HCT116 (cell line): Measurements from ENCODE around the gene IL17D. TPM values are rescaled to one million over a fixed set of nuclear protein-coding genes. Genes with fewer than 3 reads are reported as not detected.
A peak's percentile ranks its signal among the peaks of the same experiment; 100 is the strongest.

Experiments
- ATAC-seq: fragments of 200-7000 bp; cut with Tn5 transposase; 2 replicates; pipeline ENCODE4 v1.9.1; 2020; ENCODE audit warnings: mild to moderate bottlenecking, moderate library complexity
- BruUV-seq: library from RNA; stranded (reverse); fragments of 400-500 nt; replicated peaks from 2 replicates; lab custom pipeline; 2021; lab: Mats Ljungman, UMichigan
- CTCF ChIA-PET: fragments of 300-600 bp; sonication (Branson Sonifier 250); formaldehyde crosslinking; loops from one replicate; lab custom pipeline; 2021; ENCODE audit warnings: antibody characterized with exemption; lab: Charles Lee
- POLR2A ChIA-PET: fragments of 300-600, 350-600 bp; sonication (Branson Sonifier 250); formaldehyde crosslinking; loops from one replicate; lab custom pipeline; 2021; ENCODE audit warnings: antibody characterized with exemption; lab: Charles Lee
- RAD21 ChIA-PET, 2 experiments: fragments of 300-600 bp; sonication (Branson Sonifier 250); formaldehyde crosslinking; loops; one replicate each; lab custom pipeline; 2023; ENCODE audit warnings: low total read pairs in 2 of 2; ENCODE audit not compliant: uncharacterized antibody in 2 of 2, unreplicated experiment in 2 of 2, low non-redundant PET in 1 of 2; lab: Charles Lee
- DNase-seq: peaks from one replicate; pipeline ENCODE4 v3.0.0-alpha.2; 2010; ENCODE audit warnings: low read depth, low spot score
- H2AFZ ChIP-seq: fragments of 200-600 bp; shearing (Covaris generic), sonication (generic); 2 replicates; pipeline ENCODE4 v1.6.1; 2017; ENCODE audit warnings: low read depth, mixed run types, mixed read lengths, antibody characterized with exemption, low read length; ENCODE audit not compliant: poor library complexity, severe bottlenecking
- H3K27ac ChIP-seq: 2 replicates; pipeline ENCODE4 v1.5.1; 2012; ENCODE audit warnings: low read depth, low read length
- H3K27me3 ChIP-seq: fragments of 200-600 bp; sonication (generic); 2 replicates; pipeline ENCODE4 v1.6.1; 2016; ENCODE audit warnings: mixed run types, low read length, mixed read lengths; ENCODE audit not compliant: insufficient read depth
- H3K36me3 ChIP-seq, 2 experiments: fragments of 200-500 bp in 1 of 2; fragments of 200-600 bp in 1 of 2; sonication (Bioruptor generic) in 1 of 2; sonication (generic) in 1 of 2; 2 replicates each; pipeline versions ENCODE4 v1.5.1 to v1.6.1; 2014 to 2016; ENCODE audit warnings: low read length in 2 of 2, inconsistent platforms in 1 of 2, mixed read lengths in 1 of 2, mixed run types in 1 of 2; ENCODE audit not compliant: insufficient read depth in 2 of 2, control insufficient read depth in 1 of 2
- H3K4me1 ChIP-seq, 2 experiments: fragments of 200-600 bp in 1 of 2; sonication (generic) in 1 of 2; 2 replicates each; pipeline versions ENCODE4 v1.5.1 to v1.6.1; 2012 to 2017; ENCODE audit warnings: low read length in 2 of 2, inconsistent platforms in 1 of 2, mild to moderate bottlenecking in 1 of 2, mixed read lengths in 1 of 2, mixed run types in 1 of 2, moderate library complexity in 1 of 2; ENCODE audit not compliant: insufficient read depth in 2 of 2, control insufficient read depth in 1 of 2
- H3K4me2 ChIP-seq: fragments of 200-600 bp; sonication (generic); 2 replicates; pipeline ENCODE4 v1.6.1; 2017; ENCODE audit warnings: mixed run types, low read length, mixed read lengths
- H3K4me3 ChIP-seq, 2 experiments: fragments of 200-600 bp in 1 of 2; sonication (generic) in 1 of 2; replicated peaks in 1 of 2; 2 replicates each; pipeline ENCODE4 v1.5.1; 2011 to 2016; ENCODE audit warnings: low read length in 2 of 2, control low read depth in 1 of 2, low read depth in 1 of 2, mild to moderate bottlenecking in 1 of 2, mixed read lengths in 1 of 2, mixed run types in 1 of 2
- H3K79me2 ChIP-seq: fragments of 200-600 bp; sonication (generic); 2 replicates; pipeline ENCODE4 v1.6.1; 2017; ENCODE audit warnings: mild to moderate bottlenecking, mixed run types, low read length, moderate library complexity, mixed read lengths; ENCODE audit not compliant: insufficient read depth
- H3K9ac ChIP-seq: fragments of 200-600 bp; sonication (generic); 2 replicates; pipeline ENCODE4 v1.6.1; 2016; ENCODE audit warnings: low read length, mixed read lengths
- H3K9me2 ChIP-seq: fragments of 200-600 bp; sonication (generic), shearing (Covaris generic); 2 replicates; pipeline ENCODE4 v1.6.1; 2017; ENCODE audit warnings: mixed run types, mild to moderate bottlenecking, moderate library complexity; ENCODE audit not compliant: insufficient read depth
- H3K9me3 ChIP-seq, 2 experiments: fragments of 200-500 bp in 1 of 2; fragments of 200-600 bp in 1 of 2; sonication (Bioruptor generic) in 1 of 2; sonication (generic) in 1 of 2; 2 replicates each; pipeline ENCODE4 v1.6.1; 2014 to 2017; ENCODE audit warnings: low read length in 2 of 2, mixed read lengths in 2 of 2, inconsistent platforms in 1 of 2, low read depth in 1 of 2, mild to moderate bottlenecking in 1 of 2, mixed run types in 1 of 2, moderate library complexity in 1 of 2; ENCODE audit not compliant: control insufficient read depth in 1 of 2, insufficient read depth in 1 of 2
- H4K20me1 ChIP-seq: fragments of 200-600 bp; sonication (generic), shearing (Covaris generic); 2 replicates; pipeline ENCODE4 v1.6.1; 2017; ENCODE audit warnings: mixed run types, mild to moderate bottlenecking, moderate library complexity; ENCODE audit not compliant: insufficient read depth
- ATF3 ChIP-seq: IDR thresholded peaks from 2 replicates; pipeline ENCODE4 v1.6.1; 2012
- CBX3 ChIP-seq: IDR thresholded peaks from 2 replicates; pipeline ENCODE4 v1.6.1; 2012; ENCODE audit warnings: low read depth
- EGR1 ChIP-seq: IDR thresholded peaks from 2 replicates; pipeline ENCODE4 v1.6.1; 2012; ENCODE audit warnings: low read depth
- FOSL1 ChIP-seq: IDR thresholded peaks from 2 replicates; pipeline ENCODE4 v1.6.1; 2012; ENCODE audit warnings: low read depth
- JUND ChIP-seq: IDR thresholded peaks from 2 replicates; pipeline ENCODE4 v1.6.1; 2012
- POLR2A ChIP-seq: IDR thresholded peaks from 2 replicates; pipeline ENCODE4 v1.7.0; 2011; ENCODE audit warnings: borderline replicate concordance; ENCODE audit not compliant: insufficient read depth, insufficient read length; ENCODE audit errors: extremely low read depth
- RAD21 ChIP-seq: IDR thresholded peaks from 2 replicates; pipeline ENCODE4 v1.6.1; 2012; ENCODE audit warnings: low read depth, mild to moderate bottlenecking
- SIN3A ChIP-seq: IDR thresholded peaks from 2 replicates; pipeline ENCODE4 v1.6.1; 2012; ENCODE audit warnings: low read depth
- SRF ChIP-seq: IDR thresholded peaks from 2 replicates; pipeline ENCODE4 v1.6.1; 2012; ENCODE audit warnings: low read depth
- TCF7L2 ChIP-seq: IDR thresholded peaks from 2 replicates; pipeline ENCODE4 v1.7.0; 2011; ENCODE audit warnings: borderline replicate concordance, inconsistent platforms; ENCODE audit not compliant: insufficient read depth, insufficient read length; ENCODE audit errors: extremely low read depth
- intact Hi-C: fragments of 100-400 bp; cut with micrococcal nuclease; formaldehyde crosslinking; loops from 2 replicates; pipeline ENCODE4 v1.10.0; 2022
- total RNA-seq: library from RNA; stranded (reverse); gene quantifications from one replicate; pipeline ENCODE4 v1.2.1, GENCODE V29; 2021; ENCODE audit not compliant: unreplicated experiment

IL17D gene
- total RNA-seq, 1 experiment from 2014 or later = 0.25 TPM

GRCh38 chr13:20721454-20722357 lies 18.2 kb downstream of the IL17D start:
- ChIA-PET CTCF (interaction anchor here (0.6 to 1.3 kb wide), 2 partner anchors 11 to 12 kb away, joined by 3 to 5 read pairs; no protein-coding TSS in a partner anchor), POLR2A (interaction anchor here (1.4 kb wide), 1 partner anchor 18 kb away, joined by 3 read pairs; no protein-coding TSS in a partner anchor), RAD21 (no interaction called here)
- Histone ChIP-seq H2AFZ (peak overlapping the region; percentile 17), H3K4me1 (peaks cover 12 to 16% of the 10 kb centered on the region in 2 experiments), H3K27me3 (no peaks in the 10 kb centered on the region), H3K9me3 (no peaks in the 10 kb centered on the region), H4K20me1 (no peaks in the 10 kb centered on the region), H3K4me2 (peak overlapping the region; percentile 83), H3K4me3 (peak overlapping the region in 1 of 2 experiments; percentile 48; a peak in 3 of 4 replicates), H3K9ac (peak overlapping the region; percentile 24; the same call in 1 of the 2 replicates), H3K9me2 (no peaks in the 10 kb centered on the region), H3K79me2 (no peaks in the 10 kb centered on the region), H3K36me3 (no peaks in the 10 kb centered on the region), H3K27ac (peak overlapping the region; percentile 29; the same call in 1 of the 2 replicates)
- DNase-seq (no peak), ATAC-seq (peak; percentile 75)
- TF ChIP-seq JUND (peak; percentile 15; the same call in 1 of the 2 replicates), SRF (no peak)
- intact Hi-C loops = no loop called here
- BruUV-seq = no TSS peak

GRCh38 chr13:20727856-20728255 lies 24.4 kb downstream of the IL17D start:
- H4K20me1 ChIP-seq = no peaks in the 10 kb centered on the region
- H3K4me2 ChIP-seq = no peak overlapping the region
- ATAC-seq = no peak
- H3K36me3 ChIP-seq = no peaks in the 10 kb centered on the region
- DNase-seq = no peak
- no peak overlapping the region for H3K4me3 ChIP-seq
- H3K79me2 ChIP-seq = no peaks in the 10 kb centered on the region
- CTCF ChIA-PET = no interaction called here
- H2AFZ ChIP-seq = no peak overlapping the region
- no peaks in the 10 kb centered on the region for H3K27me3 ChIP-seq
- POLR2A ChIA-PET = no interaction called here
- H3K9me3 ChIP-seq = no peaks in the 10 kb centered on the region
- intact Hi-C loops = no loop called here
- H3K9ac ChIP-seq = no peak overlapping the region
- RAD21 ChIA-PET = no interaction called here
- BruUV-seq = no TSS peak
- no peak overlapping the region for H3K27ac ChIP-seq
- peaks cover 0 to under 1% of the 10 kb centered on the region in 2 experiments; a peak in 1 of 4 replicates for H3K4me1 ChIP-seq
- no peaks in the 10 kb centered on the region for H3K9me2 ChIP-seq
- TF ChIP-seq FOSL1 (no peak), POLR2A (no peak), CBX3 (no peak), EGR1 (no peak), RAD21 (no peak), TCF7L2 (no peak), ATF3 (no peak), SIN3A (no peak)
